Fibroblast of lung (primary cell): ENCODE results near the gene CYP2A7. TPM values are rescaled to one million over a fixed set of nuclear protein-coding genes. Genes with fewer than 3 reads are reported as not detected.
"Not testable (repeated sequence)": the region's sequence is repeated elsewhere in the genome, so short reads cannot be mapped to it uniquely, and the experiment has no call there.

Experiments
- DNase-seq, 2 donors: peaks; one replicate each; pipeline versions ENCODE4 v3.0.0 to v3.0.0-alpha.2; 2010; ENCODE audit warnings: low read depth in 2 of 2
- H2AFZ ChIP-seq: 2 replicates; pipeline ENCODE4 v1.5.1; 2012; ENCODE audit warnings: low read length, control low read depth, inconsistent platforms
- H3K27ac ChIP-seq: 2 replicates; pipeline ENCODE4 v1.5.1; 2011; ENCODE audit warnings: low read length, control low read depth; ENCODE audit not compliant: insufficient read depth
- H3K27me3 ChIP-seq: 2 replicates; pipeline ENCODE4 v1.5.1; 2011; ENCODE audit warnings: mild to moderate bottlenecking, low read length; ENCODE audit not compliant: control insufficient read depth, insufficient read depth
- H3K36me3 ChIP-seq: 2 replicates; pipeline ENCODE4 v1.5.1; 2011; ENCODE audit warnings: low read length; ENCODE audit not compliant: control insufficient read depth, insufficient read depth
- H3K4me1 ChIP-seq: 2 replicates; pipeline ENCODE4 v1.5.1; 2011; ENCODE audit warnings: low read length; ENCODE audit not compliant: control insufficient read depth, insufficient read depth; ENCODE audit errors: extremely low read depth
- H3K4me2 ChIP-seq: 2 replicates; pipeline ENCODE4 v1.5.1; 2011; ENCODE audit warnings: low read length, control low read depth; ENCODE audit not compliant: insufficient read depth; ENCODE audit errors: extremely low read depth
- H3K4me3 ChIP-seq, 4 experiments: fragments of 200-600 bp in 1 of 4; sonication (generic) in 1 of 4; replicated peaks in 1 of 4; 2 replicates each; pipeline ENCODE4 v1.5.1; 2011 to 2016; ENCODE audit warnings: low read length in 4 of 4, low read depth in 3 of 4, mild to moderate bottlenecking in 3 of 4, control low read depth in 2 of 4, inconsistent platforms in 1 of 4, mixed read lengths in 1 of 4; ENCODE audit not compliant: insufficient read depth in 1 of 4; ENCODE audit errors: control extremely low read depth in 1 of 4
- H3K79me2 ChIP-seq: 2 replicates; pipeline ENCODE4 v1.5.1; 2012; ENCODE audit warnings: mild to moderate bottlenecking, low read length, inconsistent platforms; ENCODE audit not compliant: control insufficient read depth, insufficient read depth
- H3K9ac ChIP-seq: 2 replicates; pipeline ENCODE4 v1.5.1; 2011; ENCODE audit warnings: mild to moderate bottlenecking, low read length, control low read depth; ENCODE audit not compliant: insufficient read depth
- H3K9me3 ChIP-seq: 2 replicates; pipeline ENCODE4 v1.5.1; 2012; ENCODE audit warnings: low read depth, low read length; ENCODE audit not compliant: control insufficient read depth, insufficient read depth
- H4K20me1 ChIP-seq: 2 replicates; pipeline ENCODE4 v1.5.1; 2011; ENCODE audit warnings: low read length; ENCODE audit not compliant: control insufficient read depth, insufficient read depth; ENCODE audit errors: extremely low read depth
- CTCF ChIP-seq, 2 donors: IDR thresholded peaks in 1 of 2; conservative IDR thresholded peaks in 1 of 2; 1 replicate in 1 of 2; 2 replicates in 1 of 2; pipeline ENCODE4 v1.5.1; 2011 to 2012; ENCODE audit warnings: low read length in 2 of 2, control low read depth in 1 of 2, inconsistent platforms in 1 of 2, low read depth in 1 of 2, mild to moderate bottlenecking in 1 of 2
- EZH2 ChIP-seq: IDR thresholded peaks from 2 replicates; pipeline ENCODE4 v1.5.1; 2012; ENCODE audit warnings: low read length, control low read depth, mild to moderate bottlenecking; ENCODE audit errors: missing control alignments
- polyA plus RNA-seq, 2 donors: library from polyadenylated mRNA; depleted of rRNA in 1 of 2; stranded (reverse) in 1 of 2; unstranded in 1 of 2; fragments of >200 nt; gene quantifications; 2 replicates each; pipeline ENCODE4 v1.2.1, GENCODE V29; 2011 to 2012; ENCODE audit warnings: missing spikeins in 1 of 2
- total RNA-seq: library from RNA; depleted of rRNA; stranded (reverse); fragments of >200 nt; gene quantifications from 2 replicates; pipeline ENCODE4 v1.2.1, GENCODE V29; 2014

Gene CYP2A7
- total and polyA plus RNA-seq, 2 donors (not counting 1 experiment from before 2014, with no cell fraction given), result not detected

DNA sequence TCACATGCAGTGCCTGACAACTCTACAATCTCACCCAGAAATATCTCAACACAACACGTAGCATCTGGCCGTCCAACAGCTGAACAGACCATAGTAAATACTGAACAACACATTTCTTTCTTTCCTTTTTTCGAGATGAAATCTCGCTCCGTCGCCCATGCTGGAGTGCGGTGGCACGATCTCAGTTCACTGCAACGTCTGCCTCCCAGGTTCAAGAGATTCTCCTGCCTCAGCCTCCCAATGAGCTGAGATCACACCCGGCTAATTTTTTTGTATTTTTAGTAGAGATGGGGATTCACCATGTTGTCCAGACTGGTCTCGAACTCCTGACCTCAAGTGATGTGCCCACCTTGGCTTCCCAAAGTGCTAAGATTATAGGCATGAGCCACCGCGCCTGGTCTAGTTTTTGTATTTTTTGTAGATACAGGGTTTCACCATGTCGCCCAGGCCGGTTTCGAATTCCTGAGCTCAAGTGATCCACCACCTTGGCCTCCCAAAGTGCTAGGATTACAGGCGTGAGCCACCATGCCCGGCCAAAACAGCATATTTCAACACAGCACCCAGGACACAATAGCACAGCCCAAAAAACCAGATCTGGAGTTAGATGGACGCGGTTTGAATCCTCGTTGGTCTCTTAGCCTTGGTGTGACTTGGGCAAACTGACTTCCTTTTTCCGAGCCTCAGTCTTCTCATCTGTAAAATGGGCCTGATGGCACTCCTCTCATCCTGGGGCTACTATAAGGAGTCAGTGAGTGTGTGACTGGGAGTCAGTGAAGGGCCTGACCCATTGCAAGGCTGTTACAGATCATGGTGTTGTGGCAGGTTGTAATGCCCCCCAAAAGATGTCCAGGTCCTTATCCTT, 54.4 kb downstream of the CYP2A7 start:
- no peak for DNase-seq
- H4K20me1 ChIP-seq, result no peaks in the 10 kb centered on the region
- H3K4me1 ChIP-seq, result peaks cover 5% of the 10 kb centered on the region
- no peaks in the 10 kb centered on the region for H3K27me3 ChIP-seq
- H3K4me2 ChIP-seq, result no peak overlapping the region
- H3K79me2 ChIP-seq, result no peaks in the 10 kb centered on the region
- no peak overlapping the region for H3K9ac ChIP-seq
- TF ChIP-seq CTCF (conservative IDR thresholded peaks at IDR 0.05 in 1 of 2, IDR thresholded peaks at IDR 0.05 in 1 of 2; ENCODE audit: low read depth in 1 of 2, low read length in 2 of 2), result no peak
- no peak for TF ChIP-seq EZH2
- H3K9me3 ChIP-seq, result no peaks in the 10 kb centered on the region
- no peak overlapping the region for H3K27ac ChIP-seq
- no peak overlapping the region for H2AFZ ChIP-seq
- H3K36me3 ChIP-seq, result no peaks in the 10 kb centered on the region
- no peak overlapping the region for H3K4me3 ChIP-seq

DNA sequence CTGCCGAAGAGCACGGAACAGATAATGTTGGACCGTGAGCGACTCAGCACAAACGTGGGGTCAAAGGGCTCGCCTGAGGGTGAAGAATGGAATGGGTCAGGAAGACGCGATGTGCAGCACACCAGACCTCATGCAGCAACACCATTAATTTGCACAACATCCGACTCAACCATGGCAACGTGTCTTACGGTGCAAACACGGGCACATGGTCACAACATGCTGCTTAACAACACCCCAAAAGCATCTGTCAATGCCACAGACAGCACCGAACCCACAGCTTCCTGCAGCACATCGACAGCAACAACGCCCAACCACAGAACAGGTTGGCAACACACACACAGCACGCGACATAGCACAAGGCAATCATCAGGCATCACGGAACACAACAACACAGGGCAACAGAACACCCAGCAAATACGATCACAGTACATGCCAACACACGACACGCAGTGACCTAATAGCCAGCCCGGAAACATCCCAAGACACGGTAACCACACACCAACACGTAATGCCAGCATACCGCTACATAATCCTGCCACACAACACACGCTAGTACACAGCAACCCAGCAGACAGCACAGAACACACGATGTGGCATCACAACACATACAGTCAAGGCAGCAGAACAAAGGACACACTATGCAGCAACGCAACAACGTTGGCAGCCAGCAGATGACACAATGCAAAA, 55.2 kb downstream of the CYP2A7 start:
- not testable (repeated sequence) for H3K27ac ChIP-seq, DNase-seq

DNA sequence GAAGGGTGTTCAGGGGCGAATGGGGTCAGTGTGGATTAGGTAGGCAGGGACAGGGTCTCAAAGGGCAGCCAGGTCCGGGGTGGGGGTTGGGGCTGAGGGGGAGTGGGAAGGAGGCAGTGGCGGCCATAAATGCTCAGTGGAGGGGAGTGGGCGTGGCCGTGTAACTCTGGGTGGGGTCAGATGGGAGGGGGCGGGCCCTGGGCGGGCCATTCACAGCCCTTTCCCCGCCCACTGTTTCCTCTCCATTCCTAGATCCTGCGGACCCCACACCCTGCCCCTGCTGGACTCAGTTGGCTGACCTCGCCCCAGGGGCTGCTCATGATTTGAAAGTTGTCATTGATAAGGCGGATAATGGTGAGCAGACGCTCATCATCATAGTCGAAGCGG, 55.7 kb downstream of the CYP2A7 start:
- not testable (repeated sequence) for H3K4me2 ChIP-seq, H4K20me1 ChIP-seq, H3K4me1 ChIP-seq, DNase-seq, H3K9ac ChIP-seq, H3K4me3 ChIP-seq, H3K27me3 ChIP-seq, H3K79me2 ChIP-seq, H2AFZ ChIP-seq, H3K36me3 ChIP-seq, H3K27ac ChIP-seq, H3K9me3 ChIP-seq

More for the DNA sequence above, 55.2 kb downstream of the CYP2A7 start:
- H3K9me3 ChIP-seq, H3K4me3 ChIP-seq, H2AFZ ChIP-seq, H3K4me2 ChIP-seq, H4K20me1 ChIP-seq, H3K27me3 ChIP-seq, H3K36me3 ChIP-seq, H3K79me2 ChIP-seq, H3K4me1 ChIP-seq, H3K9ac ChIP-seq: not testable (repeated sequence)

DNA sequence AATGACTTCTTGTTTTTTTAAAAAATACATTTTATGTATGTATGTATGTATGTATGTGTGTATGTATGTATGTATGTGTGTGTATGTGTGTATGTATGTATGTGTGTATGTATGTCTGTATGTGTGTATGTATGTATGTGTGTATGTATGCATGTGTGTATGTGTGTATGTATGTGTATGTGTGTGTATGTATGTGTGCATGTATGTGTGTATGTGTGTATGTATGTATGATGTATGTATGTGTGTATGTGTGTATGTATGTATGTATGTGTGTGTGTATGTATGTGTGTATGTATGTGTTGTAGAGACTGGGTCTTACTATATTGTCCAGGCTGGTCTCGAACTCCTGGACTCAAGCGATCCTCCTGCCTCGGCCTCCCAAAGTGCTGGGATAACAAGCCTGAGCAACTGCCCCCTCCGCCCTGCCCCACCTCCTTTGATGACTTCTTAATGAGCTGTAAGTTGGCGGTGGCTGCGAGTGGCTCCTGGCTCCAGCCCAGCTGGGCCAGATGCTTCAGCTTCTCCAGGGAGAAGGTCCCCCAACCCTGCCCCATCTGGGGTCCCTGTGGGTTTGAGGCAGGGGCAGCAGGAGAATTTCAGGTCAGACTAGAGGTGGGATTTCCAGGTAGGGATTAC, 56.5 kb downstream of the CYP2A7 start:
- H3K9ac ChIP-seq, H2AFZ ChIP-seq, DNase-seq, H3K27me3 ChIP-seq, H3K4me3 ChIP-seq, H3K9me3 ChIP-seq, H4K20me1 ChIP-seq, H3K4me2 ChIP-seq, H3K27ac ChIP-seq, H3K4me1 ChIP-seq, H3K36me3 ChIP-seq, H3K79me2 ChIP-seq: not testable (repeated sequence)

Other genes starting within 250 kb of the CYP2A7 start
- gene NUMBL, start 191.6 kb downstream of the CYP2A7 start, total RNA-seq, result 30.6 and 33.4 TPM in 2 replicates
- gene NUMBL, start 191.6 kb downstream of the CYP2A7 start, polyA plus RNA-seq, result 26.2 and 28.2 TPM in 2 replicates
- 28.0 and 43.4 TPM in 2 replicates for gene COQ8B, start 165.3 kb downstream of the CYP2A7 start, total RNA-seq
- 13.7 and 16.7 TPM in 2 replicates for gene COQ8B, start 165.3 kb downstream of the CYP2A7 start, polyA plus RNA-seq
- gene ITPKC, start 165.1 kb downstream of the CYP2A7 start, total RNA-seq, result 19.5 and 23.1 TPM in 2 replicates
- 6.5 TPM in 2 replicates for gene ITPKC, start 165.1 kb downstream of the CYP2A7 start, polyA plus RNA-seq
- 0.51 and 1.8 TPM in 2 replicates for gene ACTMAP, start 131.8 kb downstream of the CYP2A7 start, total RNA-seq
- 2.2 and 2.5 TPM in 2 replicates for gene ACTMAP, start 131.8 kb downstream of the CYP2A7 start, polyA plus RNA-seq
- 22.1 and 41.9 TPM in 2 replicates for gene SNRPA, start 131.0 kb downstream of the CYP2A7 start, total RNA-seq
- gene SNRPA, start 131.0 kb downstream of the CYP2A7 start, polyA plus RNA-seq, result 74.4 and 134 TPM in 2 replicates
- 0.26 TPM in 1 of 2 replicates, not detected in the other for gene MIA, start 106.7 kb downstream of the CYP2A7 start, total RNA-seq
- gene MIA, start 106.7 kb downstream of the CYP2A7 start, polyA plus RNA-seq, result 0.99 TPM in 1 of 2 replicates, not detected in the other
- 4.4 and 10.6 TPM in 2 replicates for gene RAB4B, start 104.0 kb downstream of the CYP2A7 start, total RNA-seq
- 11.8 and 12.8 TPM in 2 replicates for gene RAB4B, start 104.0 kb downstream of the CYP2A7 start, polyA plus RNA-seq
- gene EGLN2, start 83.0 kb downstream of the CYP2A7 start, total RNA-seq, result 83.2 and 106 TPM in 2 replicates
- gene EGLN2, start 83.0 kb downstream of the CYP2A7 start, polyA plus RNA-seq, result 27.3 and 33.9 TPM in 2 replicates
- gene CYP2A6, start 31.8 kb downstream of the CYP2A7 start, total RNA-seq, result not detected in 2 replicates
- not detected in 2 replicates for gene CYP2A6, start 31.8 kb downstream of the CYP2A7 start, polyA plus RNA-seq
- not detected in 2 replicates for gene CYP2B6, start 109.1 kb upstream of the CYP2A7 start, total RNA-seq
- gene CYP2B6, start 109.1 kb upstream of the CYP2A7 start, polyA plus RNA-seq, result not detected in 2 replicates
- not detected in 2 replicates for gene CYP2A13, start 206.2 kb upstream of the CYP2A7 start, total RNA-seq
- not detected in 2 replicates for gene CYP2A13, start 206.2 kb upstream of the CYP2A7 start, polyA plus RNA-seq
- not detected in 2 replicates for gene CYP2F1, start 232.2 kb upstream of the CYP2A7 start, total RNA-seq
- not detected in 2 replicates for gene CYP2F1, start 232.2 kb upstream of the CYP2A7 start, polyA plus RNA-seq